ENCODE results near the gene ERGIC3.

GRCh38 chr20:35542990-35543389 is 1.1 kb downstream of the ERGIC3 start:
- TF ChIP-seq CTCF (IDR thresholded peaks at IDR 0.05) (no peak), POLR2A (IDR thresholded peaks at IDR 0.05) (no peak)

Data from esophagus squamous epithelium (tissue), 4 donors.